ENCODE results near the gene NOXO1. TPM values are rescaled to one million over a fixed set of nuclear protein-coding genes. Genes with fewer than 3 reads are reported as not detected.

The NOXO1 gene
- total RNA-seq, 1 experiment from 2014 or later, result 1.7 TPM

DNA sequence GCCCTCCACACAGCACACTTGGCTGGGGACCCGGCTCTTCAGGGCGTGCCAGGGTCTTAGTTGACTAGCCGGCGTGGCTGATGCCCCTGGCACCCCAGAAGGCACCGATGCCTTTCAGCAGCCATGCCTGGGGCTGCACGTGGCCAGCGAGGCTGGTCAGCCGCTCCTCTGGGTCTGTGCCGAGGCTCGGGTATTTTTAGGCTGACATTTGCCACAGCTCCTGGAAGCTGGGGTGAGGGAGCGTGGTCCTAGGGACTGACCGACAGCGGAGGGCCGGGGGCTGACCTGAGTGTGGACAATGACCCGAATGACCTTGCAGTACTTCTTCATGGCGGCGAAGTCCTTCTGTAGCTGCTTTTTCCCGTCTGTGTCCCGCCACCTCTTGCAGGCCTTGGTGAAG, 30.7 kb downstream of the NOXO1 start:
- DNase-seq, result no peak
- H3K27me3 ChIP-seq (ENCODE audit: insufficient read depth, low read length), result no peaks in the 10 kb centered on the region
- H2BK120ac ChIP-seq (ENCODE audit: low read depth, low read length, poor library complexity, severe bottlenecking), result no peak overlapping the region
- TF ChIP-seq, protein P1, sequence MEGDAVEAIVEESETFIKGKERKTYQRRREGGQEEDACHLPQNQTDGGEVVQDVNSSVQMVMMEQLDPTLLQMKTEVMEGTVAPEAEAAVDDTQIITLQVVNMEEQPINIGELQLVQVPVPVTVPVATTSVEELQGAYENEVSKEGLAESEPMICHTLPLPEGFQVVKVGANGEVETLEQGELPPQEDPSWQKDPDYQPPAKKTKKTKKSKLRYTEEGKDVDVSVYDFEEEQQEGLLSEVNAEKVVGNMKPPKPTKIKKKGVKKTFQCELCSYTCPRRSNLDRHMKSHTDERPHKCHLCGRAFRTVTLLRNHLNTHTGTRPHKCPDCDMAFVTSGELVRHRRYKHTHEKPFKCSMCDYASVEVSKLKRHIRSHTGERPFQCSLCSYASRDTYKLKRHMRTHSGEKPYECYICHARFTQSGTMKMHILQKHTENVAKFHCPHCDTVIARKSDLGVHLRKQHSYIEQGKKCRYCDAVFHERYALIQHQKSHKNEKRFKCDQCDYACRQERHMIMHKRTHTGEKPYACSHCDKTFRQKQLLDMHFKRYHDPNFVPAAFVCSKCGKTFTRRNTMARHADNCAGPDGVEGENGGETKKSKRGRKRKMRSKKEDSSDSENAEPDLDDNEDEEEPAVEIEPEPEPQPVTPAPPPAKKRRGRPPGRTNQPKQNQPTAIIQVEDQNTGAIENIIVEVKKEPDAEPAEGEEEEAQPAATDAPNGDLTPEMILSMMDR (conservative IDR thresholded peaks at IDR 0.05), result no peak
- H4K20me1 ChIP-seq (ENCODE audit: control insufficient read depth, insufficient read depth, insufficient read length), result no peaks in the 10 kb centered on the region
- Mint-ChIP-seq H3K4me3 (no peak overlapping the region), H3K4me1 (peaks cover 4 to 5% of the 10 kb centered on the region in 2 experiments; a peak in 2 of 4 replicates), H3K27me3 (ENCODE audit: low read depth) (peaks cover 3% of the 10 kb centered on the region), H3K27ac (peak overlapping the region in 1 of 3 experiments; percentile 92; a peak in 1 of 7 replicates), H3K9me3 (peaks cover 0 to 3% of the 10 kb centered on the region in 2 experiments; a peak in 2 of 5 replicates), H3K36me3 (ENCODE audit: insufficient read depth in 1 of 3, low read depth in 3 of 3) (no peaks in the 10 kb centered on the region; a peak in 1 of 7 replicates)
- no peaks in the 10 kb centered on the region for H3K79me2 ChIP-seq (ENCODE audit: insufficient read depth, low read length)
- no peaks in the 10 kb centered on the region for H3K79me1 ChIP-seq (ENCODE audit: insufficient read depth, low read depth, low read length, poor library complexity, severe bottlenecking)
- H3K9ac ChIP-seq (ENCODE audit: extremely low read depth, insufficient read length, low read length), result no peak overlapping the region
- no peak overlapping the region for H4K91ac ChIP-seq (ENCODE audit: insufficient read length, low read depth, low read length)
- H3K9me3 ChIP-seq (ENCODE audit: control insufficient read depth, low read depth, low read length), result no peaks in the 10 kb centered on the region
- H3K23me2 ChIP-seq (ENCODE audit: insufficient read length, low read depth, low read length, poor library complexity, severe bottlenecking), result no peaks in the 10 kb centered on the region
- no peak overlapping the region for H3K4me2 ChIP-seq (ENCODE audit: insufficient read depth, insufficient read length, low read length)
- H3K27ac ChIP-seq (ENCODE audit: insufficient read length, low read depth, low read length), result no peak overlapping the region
- H2AK5ac ChIP-seq (ENCODE audit: insufficient read length, low read length), result no peak overlapping the region
- no peak overlapping the region for H2BK15ac ChIP-seq (ENCODE audit: low read depth, low read length)
- H2BK20ac ChIP-seq (ENCODE audit: low read depth, low read length, poor library complexity, severe bottlenecking), result no peak overlapping the region
- whole genome bisulfite sequencing (ENCODE audit: extremely low coverage, insufficient read length, low lambda C conversion rate), result no CpG with 5 or more reads among the region's 19 CpGs
- H3K4ac ChIP-seq (ENCODE audit: low read depth, low read length), result no peak overlapping the region
- no peak overlapping the region for H2AFZ ChIP-seq (ENCODE audit: low read length)
- H4K5ac ChIP-seq (ENCODE audit: insufficient read length, low read depth, low read length), result no peak overlapping the region
- no peak overlapping the region for H3K56ac ChIP-seq (ENCODE audit: insufficient read length, low read depth, low read length)
- no peak overlapping the region for H2BK12ac ChIP-seq (ENCODE audit: insufficient read length, low read depth, low read length)
- H2BK5ac ChIP-seq (ENCODE audit: insufficient read length, low read length), result no peak overlapping the region
- H3T11ph ChIP-seq (ENCODE audit: low read length), result no peak overlapping the region
- H3K23ac ChIP-seq (ENCODE audit: insufficient read length, low read depth, low read length), result no peak overlapping the region
- H4K8ac ChIP-seq (replicated peaks; ENCODE audit: insufficient read length, low read depth, low read length), result no peak overlapping the region
- H3K18ac ChIP-seq (ENCODE audit: insufficient read length, low read depth, low read length), result no peak overlapping the region
- H3K4me1 ChIP-seq (ENCODE audit: insufficient read depth, low read length), result no peaks in the 10 kb centered on the region
- no peak overlapping the region for H3K14ac ChIP-seq (ENCODE audit: insufficient read depth, low read length)

Data from H9 (cell line).